Astrocyte of the spinal cord (primary cell): ENCODE measurements around the gene SHISA6.

Experiments used
- DNase-seq: peaks from one replicate; pipeline ENCODE4 v3.0.0; 2011; ENCODE audit warnings: low read depth, low spot score
- H3K4me3 ChIP-seq: 2 replicates; pipeline ENCODE4 v1.5.1; 2011; ENCODE audit warnings: low read depth, mild to moderate bottlenecking, low read length, moderate library complexity
- CTCF ChIP-seq: IDR thresholded peaks from 2 replicates; pipeline ENCODE4 v1.5.1; 2012; ENCODE audit warnings: low read depth, mild to moderate bottlenecking, low read length, inconsistent platforms
- in situ Hi-C: cut with HindIII; loops from 2 replicates; pipeline ENCODE4 v1.10.0; 2017; ENCODE audit warnings: low sequenced_read_pairs

The SHISA6 gene

GRCh38 chr17:11561281-11561680 lies 320.3 kb downstream of the SHISA6 start:
- no peak for DNase-seq
- TF ChIP-seq CTCF, result no peak
- in situ Hi-C loops, result no loop called here
- H3K4me3 ChIP-seq, result no peak overlapping the region

- no peak for TF ChIP-seq CTCF
These were observed 320.7 kb downstream of the SHISA6 start for GRCh38 chr17:11561702-11562101.

GRCh38 chr17:11564589-11565380 lies 323.8 kb downstream of the SHISA6 start:
- in situ Hi-C loops, result no loop called here
- TF ChIP-seq CTCF, result no peak
- DNase-seq, result no peak
- H3K4me3 ChIP-seq, result no peak overlapping the region

More at GRCh38 chr17:11561702-11562101, 320.7 kb downstream of the SHISA6 start:
- in situ Hi-C loops, result no loop called here
- no peak overlapping the region for H3K4me3 ChIP-seq
- DNase-seq, result no peak

- H3K4me3 ChIP-seq, result no peak overlapping the region
- no peak for TF ChIP-seq CTCF
- no peak for DNase-seq
- in situ Hi-C loops, result no loop called here
These were observed 324.6 kb downstream of the SHISA6 start for GRCh38 chr17:11565591-11565990.

GRCh38 chr17:11578998-11579397 lies 338.0 kb downstream of the SHISA6 start:
- in situ Hi-C loops, result no loop called here
- no peak overlapping the region for H3K4me3 ChIP-seq
- DNase-seq, result no peak
- no peak for TF ChIP-seq CTCF

- no peak for TF ChIP-seq CTCF
- H3K4me3 ChIP-seq, result no peak overlapping the region
- DNase-seq, result no peak
- in situ Hi-C loops, result no loop called here
These were observed 339.7 kb downstream of the SHISA6 start for GRCh38 chr17:11580677-11581076.
